CD14-positive monocyte (primary cell): ENCODE results near the gene DCT. TPM values are rescaled to one million over a fixed set of nuclear protein-coding genes. Genes with fewer than 3 reads are reported as not detected.

Source experiments
- DNase-seq, 3 donors: peaks; one replicate each; pipeline ENCODE4 v3.0.0-alpha.2; 2011 to 2022
- H2AFZ ChIP-seq: 2 replicates; pipeline ENCODE4 v1.6.0; 2012; ENCODE audit warnings: mild to moderate bottlenecking, low read depth, low read length, inconsistent platforms; ENCODE audit not compliant: insufficient read depth, poor library complexity, severe bottlenecking
- H3K27ac ChIP-seq, 2 donors: 1 replicate in 1 of 2; 2 replicates in 1 of 2; pipeline ENCODE4 v1.5.1; 2012 to 2013; ENCODE audit warnings: low read length in 2 of 2, control low read depth in 1 of 2, inconsistent platforms in 1 of 2, low read depth in 1 of 2, mild to moderate bottlenecking in 1 of 2
- H3K27me3 ChIP-seq, 2 donors: one replicate each; pipeline versions ENCODE4 v1.6.0 to v1.6.1; 2011 to 2013; ENCODE audit warnings: low read length in 2 of 2; ENCODE audit not compliant: control insufficient read depth in 2 of 2, insufficient read depth in 2 of 2
- H3K36me3 ChIP-seq, 2 donors: replicated peaks in 1 of 2; 1 replicate in 1 of 2; 2 replicates in 1 of 2; pipeline versions ENCODE4 v1.5.1 to v1.6.1; 2012 to 2013; ENCODE audit warnings: low read length in 2 of 2, control low read depth in 1 of 2, inconsistent platforms in 1 of 2, mild to moderate bottlenecking in 1 of 2; ENCODE audit not compliant: insufficient read depth in 2 of 2, control insufficient read depth in 1 of 2
- H3K4me1 ChIP-seq, 2 donors: 1 replicate in 1 of 2; 2 replicates in 1 of 2; pipeline versions ENCODE4 v1.5.1 to v1.6.1; 2012 to 2013; ENCODE audit warnings: low read length in 2 of 2, control low read depth in 1 of 2, inconsistent platforms in 1 of 2, mild to moderate bottlenecking in 1 of 2, moderate library complexity in 1 of 2; ENCODE audit not compliant: insufficient read depth in 2 of 2, control insufficient read depth in 1 of 2
- H3K4me2 ChIP-seq: replicated peaks from 2 replicates; pipeline ENCODE3; 2012; ENCODE audit warnings: low read length, moderate library complexity, mild to moderate bottlenecking; ENCODE audit not compliant: poor library complexity, severe bottlenecking; ENCODE audit errors: extremely low read depth
- H3K4me3 ChIP-seq, 3 experiments: fragments of 200-600 bp in 1 of 3; sonication (generic) in 1 of 3; replicated peaks in 1 of 3; 1 replicate in 2 of 3; 2 replicates in 1 of 3; pipeline ENCODE4 v1.5.1; 2011 to 2013; ENCODE audit warnings: low read length in 3 of 3, mild to moderate bottlenecking in 3 of 3, control low read depth in 2 of 3, low read depth in 2 of 3, inconsistent platforms in 1 of 3, moderate library complexity in 1 of 3
- H3K79me2 ChIP-seq: 2 replicates; pipeline ENCODE4 v1.6.0; 2012; ENCODE audit warnings: mild to moderate bottlenecking, control low read depth, inconsistent platforms, low read length, moderate library complexity; ENCODE audit not compliant: insufficient read depth
- H3K9ac ChIP-seq: 2 replicates; pipeline ENCODE4 v1.6.0; 2017; ENCODE audit warnings: low read length, mild to moderate bottlenecking; ENCODE audit not compliant: insufficient read depth, poor library complexity, severe bottlenecking
- H3K9me3 ChIP-seq, 2 donors: replicated peaks in 1 of 2; 1 replicate in 1 of 2; 2 replicates in 1 of 2; pipeline versions ENCODE4 v1.5.1 to v1.6.1; 2012 to 2013; ENCODE audit warnings: low read length in 2 of 2, control low read depth in 1 of 2; ENCODE audit not compliant: control insufficient read depth in 1 of 2, insufficient read depth in 1 of 2
- H4K20me1 ChIP-seq: 2 replicates; pipeline ENCODE4 v1.6.0; 2012; ENCODE audit warnings: mild to moderate bottlenecking, low read length, control low read depth, moderate library complexity; ENCODE audit not compliant: insufficient read depth
- H3K27ac Mint-ChIP-seq, 7 donors: one replicate each; pipeline ENCODE4 v1.8.0; 2020; ENCODE audit warnings: mild to moderate bottlenecking in 7 of 7, mixed read lengths in 7 of 7, moderate library complexity in 6 of 7, inconsistent platforms in 2 of 7
- H3K27me3 Mint-ChIP-seq, 3 donors: one replicate each; pipeline ENCODE4 v1.8.0; 2021 to 2022; ENCODE audit warnings: low read depth in 3 of 3, mild to moderate bottlenecking in 3 of 3, mixed read lengths in 3 of 3, moderate library complexity in 3 of 3, inconsistent platforms in 1 of 3
- H3K36me3 Mint-ChIP-seq, 2 donors: one replicate each; pipeline ENCODE4 v1.8.0; 2020; ENCODE audit warnings: mixed read lengths in 2 of 2, inconsistent platforms in 1 of 2, mild to moderate bottlenecking in 1 of 2
- H3K4me1 Mint-ChIP-seq: one replicate; pipeline ENCODE4 v1.8.0; 2020; ENCODE audit warnings: mild to moderate bottlenecking, mixed read lengths
- H3K4me3 Mint-ChIP-seq, 2 donors: one replicate each; pipeline ENCODE4 v1.8.0; 2020; ENCODE audit warnings: mild to moderate bottlenecking in 2 of 2, mixed read lengths in 2 of 2, moderate library complexity in 1 of 2
- H3K9me3 Mint-ChIP-seq, 7 donors: one replicate each; pipeline ENCODE4 v1.8.0; 2020 to 2022; ENCODE audit warnings: mixed read lengths in 7 of 7, mild to moderate bottlenecking in 6 of 7, moderate library complexity in 6 of 7, inconsistent platforms in 2 of 7
- WGBS: methylation state at CpG from one replicate; pipeline ENCODE4 v1.1.5; 2013; ENCODE audit warnings: missing lambda C conversion rate; ENCODE audit not compliant: insufficient coverage; 5-methylcytosine and 5-hydroxymethylcytosine counted together
- intact Hi-C, 2 donors: fragments of 100-400 bp; cut with micrococcal nuclease; formaldehyde crosslinking; loops; one replicate each; pipeline versions ENCODE4 v1.15.0 to v1.15.1; 2023
- polyA plus RNA-seq, 3 donors: library from polyadenylated mRNA; depleted of rRNA in 1 of 3; unstranded in 2 of 3; stranded (reverse) in 1 of 3; fragments of 300-500 nt in 2 of 3; fragments of >200 nt in 1 of 3; fragmentation: Illumina TruSeq in 2 of 3; gene quantifications; 1 replicate in 2 of 3; 2 replicates in 1 of 3; pipeline ENCODE4 v1.2.3, GENCODE V29; 2012 to 2021
- TF ChIP-seq, protein P1 (sequence below): fragments of 200-600 bp; IDR thresholded peaks from one replicate; pipeline ENCODE4 v1.8.0; 2022; ENCODE audit warnings: antibody characterized with exemption, mild to moderate bottlenecking

DCT gene
- polyA plus RNA-seq, 3 donors, result not detected

- no peaks in the 10 kb centered on the region for H3K9me3 ChIP-seq
- H3K4me1 ChIP-seq, result no peaks in the 10 kb centered on the region
- intact Hi-C loops, result no loop called here
- H3K36me3 Mint-ChIP-seq, result no peaks in the 10 kb centered on the region
- H3K9me3 Mint-ChIP-seq, result peaks cover 0 to 3% (median under 1%) of the 10 kb centered on the region in 7 donors
- no peak overlapping the region for H3K27ac ChIP-seq
- DNase-seq, result no peak
- no peak overlapping the region for H2AFZ ChIP-seq
- no peaks in the 10 kb centered on the region for H3K36me3 ChIP-seq
- no peak overlapping the region for H3K4me3 ChIP-seq
- H3K4me3 Mint-ChIP-seq, result no peak overlapping the region
- no peaks in the 10 kb centered on the region for H4K20me1 ChIP-seq
- no peaks in the 10 kb centered on the region for H3K27me3 ChIP-seq
- H3K27ac Mint-ChIP-seq, result no peak overlapping the region
- no peaks in the 10 kb centered on the region for H3K79me2 ChIP-seq
- 86% methylated on average over 1 of the region's 1 CpG for WGBS
- no peak overlapping the region for H3K9ac ChIP-seq
- H3K27me3 Mint-ChIP-seq, result peaks cover 1 to 9% (median 5%) of the 10 kb centered on the region in 3 donors
- TF ChIP-seq, protein P1, sequence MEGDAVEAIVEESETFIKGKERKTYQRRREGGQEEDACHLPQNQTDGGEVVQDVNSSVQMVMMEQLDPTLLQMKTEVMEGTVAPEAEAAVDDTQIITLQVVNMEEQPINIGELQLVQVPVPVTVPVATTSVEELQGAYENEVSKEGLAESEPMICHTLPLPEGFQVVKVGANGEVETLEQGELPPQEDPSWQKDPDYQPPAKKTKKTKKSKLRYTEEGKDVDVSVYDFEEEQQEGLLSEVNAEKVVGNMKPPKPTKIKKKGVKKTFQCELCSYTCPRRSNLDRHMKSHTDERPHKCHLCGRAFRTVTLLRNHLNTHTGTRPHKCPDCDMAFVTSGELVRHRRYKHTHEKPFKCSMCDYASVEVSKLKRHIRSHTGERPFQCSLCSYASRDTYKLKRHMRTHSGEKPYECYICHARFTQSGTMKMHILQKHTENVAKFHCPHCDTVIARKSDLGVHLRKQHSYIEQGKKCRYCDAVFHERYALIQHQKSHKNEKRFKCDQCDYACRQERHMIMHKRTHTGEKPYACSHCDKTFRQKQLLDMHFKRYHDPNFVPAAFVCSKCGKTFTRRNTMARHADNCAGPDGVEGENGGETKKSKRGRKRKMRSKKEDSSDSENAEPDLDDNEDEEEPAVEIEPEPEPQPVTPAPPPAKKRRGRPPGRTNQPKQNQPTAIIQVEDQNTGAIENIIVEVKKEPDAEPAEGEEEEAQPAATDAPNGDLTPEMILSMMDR, result no peak
- no peaks in the 10 kb centered on the region for H3K4me1 Mint-ChIP-seq
- H3K4me2 ChIP-seq, result no peak overlapping the region
Observed at GRCh38 chr13:94464771-94465170, 14.7 kb downstream of the DCT start.

DNA sequence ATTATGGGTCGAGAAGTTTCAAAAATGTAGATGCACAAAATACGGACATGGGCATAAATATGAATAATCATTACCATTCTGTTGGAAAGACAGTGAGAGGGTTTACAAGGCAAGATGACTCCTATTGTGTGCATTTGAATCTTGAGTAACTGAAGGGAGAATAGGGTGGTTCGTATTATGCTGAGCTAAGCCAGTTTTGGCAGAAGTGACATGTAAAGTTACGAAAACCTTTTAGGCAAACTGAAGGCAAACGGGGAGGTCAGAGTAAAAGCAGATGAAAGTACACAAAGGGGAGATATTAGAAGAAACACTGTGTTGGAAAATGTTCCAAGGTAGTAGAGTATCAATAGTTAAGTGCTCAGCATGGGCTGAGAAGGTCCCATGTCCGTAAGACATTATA lies 16.8 kb downstream of the DCT start:
- Histone ChIP-seq H3K4me3 (no peak overlapping the region), H2AFZ (no peak overlapping the region), H3K36me3 (no peaks in the 10 kb centered on the region), H3K4me2 (no peak overlapping the region), H3K9ac (no peak overlapping the region), H3K4me1 (no peaks in the 10 kb centered on the region), H3K79me2 (no peaks in the 10 kb centered on the region), H3K27me3 (no peaks in the 10 kb centered on the region), H4K20me1 (no peaks in the 10 kb centered on the region), H3K9me3 (no peaks in the 10 kb centered on the region), H3K27ac (no peak overlapping the region)
- Mint-ChIP-seq H3K27me3 (peaks cover 1 to 4% (median 3%) of the 10 kb centered on the region in 3 donors), H3K4me3 (no peak overlapping the region), H3K36me3 (no peaks in the 10 kb centered on the region), H3K9me3 (no peaks in the 10 kb centered on the region), H3K27ac (no peak overlapping the region), H3K4me1 (no peaks in the 10 kb centered on the region)
- TF ChIP-seq, protein P1, result no peak
- 89% methylated on average over 2 of the region's 6 CpGs for WGBS
- DNase-seq, result no peak
- intact Hi-C loops, result no loop called here
